Esophagus muscularis mucosa (tissue), 4 donors: Measurements from ENCODE around the gene SARNP. TPM values are rescaled to one million over a fixed set of nuclear protein-coding genes. Genes with fewer than 3 reads are reported as not detected.

ENCODE experiments used
- DNase-seq: peaks from one replicate; pipeline ENCODE4 v3.0.0-alpha.2; 2017; ENCODE audit errors: extremely low spot score
- H3K27ac ChIP-seq, 4 donors: fragments of 200-600 bp; sonication (generic); replicated peaks in 1 of 4; 1 replicate in 3 of 4; 2 replicates in 1 of 4; pipeline ENCODE4 v1.5.1; 2016 to 2019; ENCODE audit warnings: mild to moderate bottlenecking in 1 of 4
- H3K27me3 ChIP-seq, 4 donors: fragments of 200-600 bp; sonication (generic); one replicate each; pipeline versions ENCODE4 v1.5.1 to v1.6.0; 2016 to 2019
- H3K36me3 ChIP-seq, 4 donors: fragments of 200-600 bp; sonication (generic); one replicate each; pipeline ENCODE4 v1.5.1; 2016 to 2019
- H3K4me1 ChIP-seq, 4 donors: fragments of 200-600 bp; sonication (generic); one replicate each; pipeline ENCODE4 v1.5.1; 2016 to 2019
- H3K4me3 ChIP-seq, 4 donors: fragments of 200-600 bp; sonication (generic); 1 replicate in 2 of 4; 2 replicates in 2 of 4; pipeline ENCODE4 v1.5.1; 2016 to 2019; ENCODE audit warnings: mild to moderate bottlenecking in 4 of 4, moderate library complexity in 1 of 4
- H3K9me3 ChIP-seq, 4 donors: fragments of 200-600 bp; sonication (generic); 1 replicate in 3 of 4; 2 replicates in 1 of 4; pipeline ENCODE4 v1.5.1; 2016 to 2019
- EP300 ChIP-seq: sonication (generic); formaldehyde crosslinking; IDR thresholded peaks from one replicate; pipeline ENCODE4 v1.6.1; 2017; ENCODE audit warnings: antibody characterized with exemption
- POLR2A ChIP-seq: fragments of 450-650 bp; IDR thresholded peaks from one replicate; pipeline ENCODE4 v1.6.1; 2017; ENCODE audit warnings: antibody characterized with exemption, moderate library complexity, mild to moderate bottlenecking, low read depth
- POLR2AphosphoS5 ChIP-seq, 2 donors: sonication (generic); formaldehyde crosslinking; IDR thresholded peaks; one replicate each; pipeline ENCODE4 v1.6.1; 2017; ENCODE audit warnings: antibody characterized with exemption in 2 of 2
- WGBS: methylation state at CpG from one replicate; pipeline ENCODE4 v1.1.5; 2018; 5-methylcytosine and 5-hydroxymethylcytosine counted together
- intact Hi-C: fragments of 100-400 bp; cut with DNase I; formaldehyde crosslinking; loops from one replicate; pipeline ENCODE4 v1.15.1; 2023
- total RNA-seq, 4 donors: library from RNA; depleted of rRNA; stranded (reverse); fragments of >200 nt; gene quantifications; one replicate each; pipeline versions ENCODE4 v1.1.0 to v1.2.1, GENCODE V29; 2016
- TF ChIP-seq, protein P1 (sequence below), 3 experiments: fragments of 200-600 bp in 2 of 3; fragments of 450-650 bp in 1 of 3; sonication (generic) in 2 of 3; IDR thresholded peaks; one replicate each; pipeline ENCODE4 v1.5.1; 2017 to 2019; ENCODE audit warnings: antibody characterized with exemption in 3 of 3, mild to moderate bottlenecking in 2 of 3, moderate library complexity in 1 of 3

The SARNP gene
- total RNA-seq, 4 donors from 2014 or later = 57.7 to 78.0 (median 70.1) TPM

- WGBS = 76% methylated on average over 7 of the region's 7 CpGs
- no peak for DNase-seq
- Histone ChIP-seq H3K9me3 (no peaks in the 10 kb centered on the region), H3K4me3 (no peak overlapping the region), H3K27me3 (peaks cover 0 to 35% (median 0%) of the 10 kb centered on the region in 4 donors), H3K27ac (peak overlapping the region; percentile 79 to 87 (median 86)), H3K36me3 (no peaks in the 10 kb centered on the region), H3K4me1 (peaks cover 18 to 44% (median 31%) of the 10 kb centered on the region in 4 donors)
- intact Hi-C loops = no loop called here
- TF ChIP-seq, protein P1, sequence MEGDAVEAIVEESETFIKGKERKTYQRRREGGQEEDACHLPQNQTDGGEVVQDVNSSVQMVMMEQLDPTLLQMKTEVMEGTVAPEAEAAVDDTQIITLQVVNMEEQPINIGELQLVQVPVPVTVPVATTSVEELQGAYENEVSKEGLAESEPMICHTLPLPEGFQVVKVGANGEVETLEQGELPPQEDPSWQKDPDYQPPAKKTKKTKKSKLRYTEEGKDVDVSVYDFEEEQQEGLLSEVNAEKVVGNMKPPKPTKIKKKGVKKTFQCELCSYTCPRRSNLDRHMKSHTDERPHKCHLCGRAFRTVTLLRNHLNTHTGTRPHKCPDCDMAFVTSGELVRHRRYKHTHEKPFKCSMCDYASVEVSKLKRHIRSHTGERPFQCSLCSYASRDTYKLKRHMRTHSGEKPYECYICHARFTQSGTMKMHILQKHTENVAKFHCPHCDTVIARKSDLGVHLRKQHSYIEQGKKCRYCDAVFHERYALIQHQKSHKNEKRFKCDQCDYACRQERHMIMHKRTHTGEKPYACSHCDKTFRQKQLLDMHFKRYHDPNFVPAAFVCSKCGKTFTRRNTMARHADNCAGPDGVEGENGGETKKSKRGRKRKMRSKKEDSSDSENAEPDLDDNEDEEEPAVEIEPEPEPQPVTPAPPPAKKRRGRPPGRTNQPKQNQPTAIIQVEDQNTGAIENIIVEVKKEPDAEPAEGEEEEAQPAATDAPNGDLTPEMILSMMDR (IDR thresholded peaks at IDR 0.05) = no peak
- TF ChIP-seq POLR2AphosphoS5 (IDR thresholded peaks at IDR 0.05) (no peak), POLR2A (no peak), EP300 (no peak)
Observed at GRCh38 chr12:55849616-55850343, 32.3 kb upstream of the SARNP start.

DNA sequence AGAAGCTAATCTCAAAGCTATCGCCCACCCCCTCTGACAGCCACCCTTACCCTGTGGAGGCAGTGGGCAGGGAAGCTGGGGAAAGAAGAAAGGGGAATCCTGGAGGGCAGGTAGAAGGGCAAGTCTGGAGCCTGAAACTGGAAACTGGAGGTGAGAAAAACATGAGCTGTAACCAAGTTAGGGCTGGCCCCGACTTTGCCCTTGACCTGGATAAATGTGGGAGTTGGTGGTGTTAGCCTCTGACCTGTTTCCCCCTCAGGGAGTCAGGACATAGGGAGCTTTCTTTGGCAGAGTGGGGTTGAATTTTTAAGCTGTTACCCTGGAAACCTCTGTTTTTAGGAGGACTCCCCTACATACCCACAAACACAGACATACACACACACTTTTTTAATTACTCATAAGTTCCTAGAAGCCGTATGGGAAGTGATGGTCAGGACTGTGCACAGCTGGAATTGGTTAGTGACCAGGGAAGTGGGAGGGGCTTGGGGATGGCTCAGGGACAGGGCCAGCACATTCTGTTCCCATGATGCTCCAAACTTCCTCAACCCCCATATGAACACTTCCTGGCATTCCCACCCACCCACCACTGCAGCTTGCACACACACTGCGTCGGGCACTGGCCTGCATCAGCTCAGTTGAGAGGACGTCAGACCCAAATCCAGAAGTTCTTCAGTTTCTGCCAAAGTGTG lies 30.2 kb upstream of the SARNP start:
- H3K9me3 ChIP-seq = no peaks in the 10 kb centered on the region
- 32% methylated on average over 4 of the region's 6 CpGs for WGBS
- peak overlapping the region; percentile 86 to 88 (median 87) for H3K27ac ChIP-seq
- no peaks in the 10 kb centered on the region for H3K36me3 ChIP-seq
- H3K4me3 ChIP-seq = peak overlapping the region in 2 of 4 donors; percentile 9 to 15
- peaks cover 18 to 44% (median 31%) of the 10 kb centered on the region in 4 donors for H3K4me1 ChIP-seq
- intact Hi-C loops = no loop called here
- peak; percentile 98 for DNase-seq
- H3K27me3 ChIP-seq = peaks cover 0 to 39% (median 0%) of the 10 kb centered on the region in 4 donors
- TF ChIP-seq POLR2AphosphoS5 (IDR thresholded peaks at IDR 0.05) (peak; percentile 91 to 96), EP300 (peak; percentile 95), POLR2A (peak; percentile 12)
- TF ChIP-seq, protein P1 (IDR thresholded peaks at IDR 0.05) = no peak

DNA sequence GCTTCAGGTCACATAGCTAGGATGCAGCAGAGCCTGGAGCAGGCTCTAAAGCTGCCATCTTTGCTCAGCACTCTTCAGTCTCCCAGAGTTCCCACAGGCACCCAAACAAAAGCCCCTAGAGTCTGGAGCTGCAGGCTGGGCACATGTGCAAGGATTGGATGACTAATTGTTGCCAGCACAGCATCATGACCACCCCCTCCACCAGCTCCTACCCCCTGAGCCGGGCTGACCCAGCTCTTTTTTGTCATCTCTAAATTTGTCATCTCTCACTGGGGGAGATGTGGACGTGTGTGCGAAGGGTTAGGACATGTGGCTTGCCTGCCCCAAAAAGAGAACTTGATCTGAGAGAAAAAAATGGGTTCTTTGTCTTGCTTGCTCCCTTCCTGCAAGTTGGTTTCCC lies 29.5 kb upstream of the SARNP start:
- H3K9me3 ChIP-seq = no peaks in the 10 kb centered on the region
- H3K4me1 ChIP-seq = peaks cover 18 to 44% (median 31%) of the 10 kb centered on the region in 4 donors
- peak overlapping the region; percentile 86 to 88 (median 87) for H3K27ac ChIP-seq
- peaks cover 0 to 46% (median 0%) of the 10 kb centered on the region in 4 donors for H3K27me3 ChIP-seq
- WGBS = 43% methylated on average over 3 of the region's 3 CpGs
- intact Hi-C loops = no loop called here
- no peaks in the 10 kb centered on the region for H3K36me3 ChIP-seq
- H3K4me3 ChIP-seq = no peak overlapping the region
- no peak for TF ChIP-seq POLR2A
- no peak for TF ChIP-seq EP300
- TF ChIP-seq POLR2AphosphoS5 (IDR thresholded peaks at IDR 0.05) = peak; percentile 29 to 36
- no peak for DNase-seq

- peaks cover 18 to 44% (median 31%) of the 10 kb centered on the region in 4 donors for H3K4me1 ChIP-seq
- H3K27me3 ChIP-seq = peaks cover 0 to 52% (median 0%) of the 10 kb centered on the region in 4 donors
- no peak overlapping the region for H3K4me3 ChIP-seq
- no peaks in the 10 kb centered on the region for H3K9me3 ChIP-seq
- WGBS = 80% methylated on average over 7 of the region's 7 CpGs
- no peaks in the 10 kb centered on the region for H3K36me3 ChIP-seq
- peak overlapping the region; percentile 86 to 88 (median 87) for H3K27ac ChIP-seq
- TF ChIP-seq POLR2A (no peak), POLR2AphosphoS5 (IDR thresholded peaks at IDR 0.05) (no peak)
- DNase-seq = no peak
- intact Hi-C loops = no loop called here
Observed at GRCh38 chr12:55845785-55846496, 28.4 kb upstream of the SARNP start.

DNA sequence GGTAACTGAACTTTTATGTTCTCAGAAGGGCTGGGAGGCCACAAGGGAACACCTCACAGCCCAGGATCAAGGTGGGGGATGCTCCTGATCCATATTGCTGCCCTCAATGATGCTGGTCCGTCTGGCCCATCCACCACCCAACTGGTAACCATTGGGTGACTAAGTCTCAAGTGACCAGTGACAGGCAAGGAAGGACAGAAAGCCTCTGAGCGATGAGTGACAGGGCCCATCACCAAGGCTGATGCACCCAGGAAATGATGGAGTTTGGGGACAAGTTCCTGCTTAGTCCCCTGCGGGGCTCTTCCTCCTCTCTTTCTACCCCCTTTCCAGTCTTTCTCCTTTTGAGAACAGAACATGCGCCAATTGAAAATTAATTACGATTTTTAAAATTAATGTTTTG lies 27.8 kb upstream of the SARNP start:
- intact Hi-C loops = no loop called here
- Histone ChIP-seq H3K36me3 (no peaks in the 10 kb centered on the region), H3K4me1 (peaks cover 18 to 44% (median 30%) of the 10 kb centered on the region in 4 donors), H3K9me3 (no peaks in the 10 kb centered on the region), H3K27ac (peak overlapping the region in 3 of 4 donors; percentile 14 to 87 (median 48)), H3K27me3 (peaks cover 0 to 49% (median 0%) of the 10 kb centered on the region in 4 donors), H3K4me3 (no peak overlapping the region)
- WGBS = 74% methylated on average over 5 of the region's 5 CpGs
- DNase-seq = no peak
- no peak for TF ChIP-seq EP300

- intact Hi-C loops = no loop called here
- no peaks in the 10 kb centered on the region for H3K36me3 ChIP-seq
- TF ChIP-seq POLR2AphosphoS5 (IDR thresholded peaks at IDR 0.05) = no peak
- TF ChIP-seq EP300 = no peak
- TF ChIP-seq, protein P1 (IDR thresholded peaks at IDR 0.05) = no peak
- no peak for TF ChIP-seq POLR2A
- no peaks in the 10 kb centered on the region for H3K9me3 ChIP-seq
- H3K4me1 ChIP-seq = peaks cover 18 to 44% (median 28%) of the 10 kb centered on the region in 4 donors
- no peak overlapping the region for H3K4me3 ChIP-seq
- WGBS = 85% methylated on average over 4 of the region's 4 CpGs
- H3K27me3 ChIP-seq = peaks cover 0 to 45% (median 0%) of the 10 kb centered on the region in 4 donors
- peak overlapping the region in 2 of 4 donors; percentile 14 to 48 for H3K27ac ChIP-seq
- no peak for DNase-seq
Observed at GRCh38 chr12:55844961-55845360, 27.4 kb upstream of the SARNP start.
